IPS-15b (cell line): Measurements from ENCODE around the gene VSTM2B.

Experiments used
- H3K27me3 ChIP-seq: one replicate; pipeline ENCODE4 v1.6.1; 2013; ENCODE audit warnings: low read length; ENCODE audit not compliant: control insufficient read depth, insufficient read depth
- H3K36me3 ChIP-seq: one replicate; pipeline ENCODE4 v1.6.1; 2013; ENCODE audit warnings: low read length; ENCODE audit not compliant: control insufficient read depth, insufficient read depth
- H3K4me1 ChIP-seq: one replicate; pipeline ENCODE4 v1.6.1; 2013; ENCODE audit warnings: mild to moderate bottlenecking, low read length; ENCODE audit not compliant: control insufficient read depth, insufficient read depth
- H3K4me3 ChIP-seq: one replicate; pipeline ENCODE4 v1.5.1; 2013; ENCODE audit warnings: low read depth, low read length
- H3K9ac ChIP-seq: one replicate; pipeline ENCODE4 v1.6.1; 2013; ENCODE audit warnings: low read depth, mild to moderate bottlenecking, low read length
- H3K9me3 ChIP-seq: one replicate; pipeline ENCODE4 v1.6.1; 2013; ENCODE audit warnings: mild to moderate bottlenecking, low read length; ENCODE audit not compliant: control insufficient read depth, insufficient read depth

Gene VSTM2B

DNA sequence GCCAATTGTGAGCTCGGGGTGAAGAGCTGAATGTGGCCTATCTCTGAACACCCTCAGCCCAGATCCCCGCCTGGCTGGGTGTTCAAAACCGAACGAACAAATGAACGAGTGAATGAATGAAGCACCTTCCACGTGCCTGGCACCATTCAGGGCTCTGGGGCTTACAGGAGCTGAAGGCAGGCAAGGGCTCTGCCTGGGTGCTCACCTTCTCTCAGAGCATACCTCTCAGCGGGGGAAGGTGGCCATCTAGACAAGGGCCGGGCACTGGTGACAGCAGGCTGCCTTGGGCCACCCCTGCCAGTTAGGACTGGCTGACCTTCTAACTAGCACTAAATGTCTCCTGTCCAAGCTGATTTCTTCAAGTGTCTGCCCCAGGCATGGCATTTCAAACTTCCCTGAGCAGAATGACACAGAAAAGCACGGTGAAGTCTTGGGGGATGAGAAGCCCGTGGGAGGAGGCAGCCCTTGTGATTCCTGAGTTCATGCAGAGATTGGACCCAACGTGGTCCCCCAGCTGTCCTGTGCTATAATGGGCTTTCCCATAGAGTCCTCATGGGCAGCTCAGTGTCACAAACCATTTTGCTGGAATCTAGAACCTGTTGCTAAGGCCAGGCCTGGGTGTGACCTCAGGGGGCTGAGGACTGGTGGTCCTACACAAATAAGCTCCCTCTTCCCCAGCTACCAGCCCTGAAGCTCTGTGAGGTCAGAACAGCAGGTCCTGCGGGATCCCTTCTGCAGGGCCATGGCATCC lies 27.9 kb upstream of the VSTM2B start:
- no peaks in the 10 kb centered on the region for H3K36me3 ChIP-seq
- no peak overlapping the region for H3K4me3 ChIP-seq
- H3K4me1 ChIP-seq: peaks cover 2% of the 10 kb centered on the region
- no peaks in the 10 kb centered on the region for H3K27me3 ChIP-seq
- no peak overlapping the region for H3K9ac ChIP-seq
- H3K9me3 ChIP-seq: no peaks in the 10 kb centered on the region

- Histone ChIP-seq H3K36me3 (no peaks in the 10 kb centered on the region), H3K4me1 (peaks cover 2% of the 10 kb centered on the region), H3K9me3 (no peaks in the 10 kb centered on the region), H3K27me3 (no peaks in the 10 kb centered on the region), H3K9ac (no peak overlapping the region), H3K4me3 (no peak overlapping the region)
These were observed 26.4 kb upstream of the VSTM2B start for GRCh38 chr19:29499261-29499920.

GRCh38 chr19:29499921-29500590 lies 25.7 kb upstream of the VSTM2B start:
- peaks cover 2% of the 10 kb centered on the region for H3K4me1 ChIP-seq
- H3K9me3 ChIP-seq: no peaks in the 10 kb centered on the region
- H3K27me3 ChIP-seq: no peaks in the 10 kb centered on the region
- no peaks in the 10 kb centered on the region for H3K36me3 ChIP-seq
- H3K4me3 ChIP-seq: no peak overlapping the region
- no peak overlapping the region for H3K9ac ChIP-seq

- Histone ChIP-seq H3K27me3 (no peaks in the 10 kb centered on the region), H3K9me3 (no peaks in the 10 kb centered on the region)
These were observed 23.8 kb upstream of the VSTM2B start for GRCh38 chr19:29501816-29502580.

GRCh38 chr19:29502581-29502850 lies 23.3 kb upstream of the VSTM2B start:
- Histone ChIP-seq H3K4me1 (peaks cover 4% of the 10 kb centered on the region), H3K4me3 (no peak overlapping the region), H3K9ac (no peak overlapping the region), H3K36me3 (no peaks in the 10 kb centered on the region), H3K9me3 (no peaks in the 10 kb centered on the region), H3K27me3 (no peaks in the 10 kb centered on the region)

More at GRCh38 chr19:29501816-29502580, 23.8 kb upstream of the VSTM2B start:
- peaks cover 3% of the 10 kb centered on the region for H3K4me1 ChIP-seq
- H3K4me3 ChIP-seq: no peak overlapping the region
- H3K36me3 ChIP-seq: no peaks in the 10 kb centered on the region
- no peak overlapping the region for H3K9ac ChIP-seq

DNA sequence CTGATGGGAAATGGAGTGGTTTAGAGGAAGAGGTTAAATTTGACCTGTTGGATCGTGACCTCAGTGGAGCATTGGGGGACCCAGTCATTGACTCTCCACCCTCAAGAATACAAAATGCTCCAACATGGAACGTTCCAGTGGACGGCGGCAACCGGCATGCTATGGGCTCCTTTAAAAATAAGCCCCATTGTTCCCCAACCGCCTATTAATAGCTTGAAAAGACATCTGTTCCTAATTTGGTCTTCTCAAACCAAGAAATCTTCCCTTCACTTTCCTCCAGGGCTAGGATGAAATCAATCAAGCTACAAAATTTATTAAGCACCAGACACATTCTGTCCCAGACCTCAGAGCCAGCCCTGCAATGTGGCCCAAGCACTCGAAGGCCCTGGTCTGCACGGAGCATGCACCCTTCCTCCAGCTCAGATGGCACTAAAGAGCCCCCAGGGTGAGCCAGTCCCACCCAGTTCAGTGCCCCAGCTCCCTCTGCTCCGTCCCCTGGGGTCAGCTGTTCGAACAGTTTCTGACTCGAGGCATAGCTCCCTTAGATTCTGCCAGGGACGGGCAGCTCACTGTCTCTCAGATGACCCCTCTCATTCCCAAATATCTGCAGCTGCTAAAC lies 22.5 kb upstream of the VSTM2B start:
- Histone ChIP-seq H3K36me3 (no peaks in the 10 kb centered on the region), H3K9ac (no peak overlapping the region)

DNA sequence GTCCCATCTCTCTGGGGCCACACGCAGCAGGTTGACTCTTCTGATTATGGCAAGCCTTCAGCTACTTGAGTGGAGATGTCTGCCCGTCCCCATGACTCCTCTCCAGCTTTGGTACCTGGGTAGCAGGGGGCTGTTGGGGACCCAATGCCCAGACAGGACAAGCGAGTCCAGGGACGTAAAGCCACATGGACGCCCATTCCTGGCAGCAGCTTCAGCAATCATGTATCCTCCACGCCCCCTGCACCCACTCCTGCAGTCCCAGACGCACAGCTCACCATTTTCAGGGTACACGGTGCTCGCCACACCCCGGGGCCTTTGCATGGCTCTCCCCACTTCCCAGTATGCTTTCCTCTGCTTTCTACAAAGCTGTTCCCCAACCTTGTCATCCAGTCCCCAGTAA lies 22.0 kb upstream of the VSTM2B start:
- Histone ChIP-seq H3K27me3 (no peaks in the 10 kb centered on the region), H3K9me3 (no peaks in the 10 kb centered on the region), H3K4me1 (peaks cover 2% of the 10 kb centered on the region), H3K36me3 (no peaks in the 10 kb centered on the region), H3K9ac (no peak overlapping the region), H3K4me3 (no peak overlapping the region)

More for the DNA sequence above, 22.5 kb upstream of the VSTM2B start:
- peaks cover 3% of the 10 kb centered on the region for H3K4me1 ChIP-seq
- H3K9me3 ChIP-seq: no peaks in the 10 kb centered on the region
- H3K4me3 ChIP-seq: no peak overlapping the region
- H3K27me3 ChIP-seq: no peaks in the 10 kb centered on the region

GRCh38 chr19:29504454-29504853 lies 21.3 kb upstream of the VSTM2B start:
- Histone ChIP-seq H3K4me3 (no peak overlapping the region), H3K9ac (no peak overlapping the region), H3K36me3 (no peaks in the 10 kb centered on the region), H3K9me3 (no peaks in the 10 kb centered on the region), H3K4me1 (peaks cover 2% of the 10 kb centered on the region), H3K27me3 (no peaks in the 10 kb centered on the region)

DNA sequence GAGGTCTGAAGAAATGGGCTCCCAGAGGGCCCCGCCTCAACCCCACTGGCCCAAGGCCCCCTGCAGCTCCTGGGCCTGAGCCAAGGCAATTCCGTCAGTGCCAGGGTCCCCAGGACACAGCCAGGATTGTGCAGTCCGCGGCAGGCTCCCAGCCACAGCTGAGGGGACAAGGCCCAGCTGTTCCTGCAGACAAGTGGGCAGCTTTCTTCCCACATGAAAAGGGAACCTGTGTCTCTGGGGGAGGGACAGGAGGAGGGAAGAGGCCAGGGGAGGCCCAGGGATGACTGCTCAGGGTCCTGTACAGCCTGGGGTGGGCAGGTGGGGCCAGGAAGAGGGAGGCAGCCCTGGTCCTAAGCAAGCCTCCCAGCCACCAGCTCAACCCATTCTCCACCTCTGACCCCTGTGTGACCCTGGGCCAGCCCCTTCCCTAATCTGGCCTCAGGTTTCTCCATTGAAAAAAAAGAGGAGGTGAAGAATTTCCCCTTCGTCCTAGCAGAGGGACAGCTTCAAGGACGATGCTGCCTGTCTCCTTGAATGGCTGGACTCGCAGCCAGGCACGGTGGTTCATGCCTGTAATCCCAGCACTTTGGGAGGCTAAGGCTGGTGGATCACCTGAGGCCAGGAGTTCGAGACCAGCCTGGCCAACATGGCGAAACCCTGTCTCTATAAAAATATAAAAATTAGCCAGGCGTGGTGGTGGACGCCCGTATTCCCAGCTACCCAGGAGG lies 20.5 kb upstream of the VSTM2B start:
- no peaks in the 10 kb centered on the region for H3K36me3 ChIP-seq
- H3K4me1 ChIP-seq: peaks cover 2% of the 10 kb centered on the region
- no peak overlapping the region for H3K4me3 ChIP-seq
- no peaks in the 10 kb centered on the region for H3K27me3 ChIP-seq
- no peaks in the 10 kb centered on the region for H3K9me3 ChIP-seq
- no peak overlapping the region for H3K9ac ChIP-seq

GRCh38 chr19:29506619-29506911 lies 19.2 kb upstream of the VSTM2B start:
- Histone ChIP-seq H3K4me1 (peaks cover 2% of the 10 kb centered on the region), H3K9me3 (no peaks in the 10 kb centered on the region), H3K4me3 (no peak overlapping the region), H3K36me3 (no peaks in the 10 kb centered on the region), H3K27me3 (no peaks in the 10 kb centered on the region), H3K9ac (no peak overlapping the region)
